Sigmoid colon (tissue), 7 donors: ENCODE data around the gene PANK2. TPM values are rescaled to one million over a fixed set of nuclear protein-coding genes. Genes with fewer than 3 reads are reported as not detected.

Experiments used
- DNase-seq: peaks from one replicate; pipeline ENCODE4 v3.0.0-alpha.2; 2019
- H3K27ac ChIP-seq, 4 donors: fragments of 200-600 bp; sonication (generic); one replicate each; pipeline ENCODE4 v1.5.1; 2016 to 2019; ENCODE audit warnings: mild to moderate bottlenecking in 1 of 4
- H3K27me3 ChIP-seq, 3 donors: fragments of 200-600 bp; sonication (generic); one replicate each; pipeline ENCODE4 v1.5.1; 2019; ENCODE audit warnings: mild to moderate bottlenecking in 1 of 3
- H3K36me3 ChIP-seq, 4 donors: fragments of 200-600 bp; sonication (generic); one replicate each; pipeline ENCODE4 v1.5.1; 2016 to 2019
- H3K4me1 ChIP-seq, 4 donors: fragments of 200-600 bp; sonication (generic); one replicate each; pipeline ENCODE4 v1.5.1; 2017 to 2019
- H3K4me3 ChIP-seq, 4 donors: fragments of 200-600 bp; sonication (generic); one replicate each; pipeline ENCODE4 v1.5.1; 2017 to 2019; ENCODE audit warnings: mild to moderate bottlenecking in 2 of 4, moderate library complexity in 1 of 4
- H3K9me3 ChIP-seq, 4 donors: fragments of 200-600 bp in 3 of 4; sonication (generic) in 3 of 4; one replicate each; pipeline versions ENCODE4 v1.5.1 to v1.6.1; 2013 to 2019
- EP300 ChIP-seq, 4 donors: sonication (generic); formaldehyde crosslinking; IDR thresholded peaks; one replicate each; pipeline ENCODE4 v1.6.1; 2017; ENCODE audit warnings: antibody characterized with exemption in 4 of 4
- POLR2A ChIP-seq, 2 donors: fragments of 450-650 bp; IDR thresholded peaks; one replicate each; pipeline ENCODE4 v1.6.1; 2016; ENCODE audit warnings: antibody characterized with exemption in 2 of 2, mild to moderate bottlenecking in 2 of 2, moderate library complexity in 2 of 2
- POLR2AphosphoS5 ChIP-seq, 4 donors: sonication (generic); formaldehyde crosslinking; IDR thresholded peaks; one replicate each; pipeline ENCODE4 v1.6.1; 2017; ENCODE audit warnings: antibody characterized with exemption in 4 of 4
- WGBS, 2 donors: extraction: QIAGEN DNeasy Blood & Tissue Kit; methylation state at CpG; one replicate each; pipeline ENCODE4 v1.1.7; 2013; 5-methylcytosine and 5-hydroxymethylcytosine counted together
- intact Hi-C: fragments of 100-400 bp; cut with DNase I; formaldehyde crosslinking; loops from one replicate; pipeline ENCODE4 v1.15.1; 2023
- polyA plus RNA-seq, 3 donors: library from polyadenylated mRNA; stranded (reverse); fragments of 200-250 nt; gene quantifications; one replicate each; pipeline ENCODE4 v1.2.3, GENCODE V29; 2013
- total RNA-seq, 4 donors: library from RNA; depleted of rRNA; stranded (reverse); fragments of >200 nt; gene quantifications; one replicate each; pipeline ENCODE4 v1.1.0, GENCODE V29; 2016
- TF ChIP-seq, protein P1 (sequence below), 4 experiments: fragments of 450-650 bp in 3 of 4; fragments of 200-600 bp in 1 of 4; IDR thresholded peaks; one replicate each; pipeline ENCODE4 v1.5.1; 2016 to 2019; ENCODE audit warnings: antibody characterized with exemption in 4 of 4, mild to moderate bottlenecking in 3 of 4, moderate library complexity in 2 of 4
- donor health status: healthy with polysubstance abuse.
- donor health status: Bipolar disorder and iron deficiency.
- donor health status: healthy.

Gene PANK2
- total and polyA plus RNA-seq, 7 donors: 16.2 to 43.2 (median 35.1) TPM

DNA sequence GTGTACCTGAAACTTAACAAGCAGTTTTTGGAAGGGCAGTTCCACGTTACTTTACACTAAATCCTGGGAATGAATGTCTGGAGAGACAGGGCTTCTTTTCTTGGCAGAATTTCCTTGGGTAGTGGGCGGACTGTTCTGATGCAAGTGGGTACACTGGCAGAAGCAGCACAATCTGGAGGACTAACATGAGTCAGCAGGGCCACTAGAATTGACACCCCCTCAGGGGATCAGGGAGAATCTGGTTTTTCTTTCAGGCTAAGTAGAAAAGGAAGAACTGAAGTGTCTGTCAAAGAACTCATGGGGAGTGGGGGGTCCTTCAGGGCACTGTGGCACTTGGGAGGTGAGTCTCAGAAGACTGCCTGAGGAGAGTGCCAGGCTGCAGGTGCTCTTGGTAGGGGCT, 34.6 kb downstream of the PANK2 start:
- Histone ChIP-seq H3K9me3 (no peaks in the 10 kb centered on the region), H3K4me1 (peaks cover 0 to 13% (median 7%) of the 10 kb centered on the region in 4 donors), H3K4me3 (no peak overlapping the region), H3K36me3 (peaks cover 0 to 54% (median 26%) of the 10 kb centered on the region in 4 donors), H3K27me3 (no peaks in the 10 kb centered on the region), H3K27ac (no peak overlapping the region)
- 91% methylated on average over 2 of the region's 2 CpGs for WGBS, 2 donors
- DNase-seq: no peak
- intact Hi-C loops: loop anchor here (5.0 kb wide), 1 partner anchor 57 kb away; no protein-coding TSS in a partner anchor
- TF ChIP-seq POLR2A (IDR thresholded peaks at IDR 0.05): no peak

- 69 to 73% methylated on average over 13 of the region's 13 CpGs for WGBS, 2 donors
These were observed 35.3 kb downstream of the PANK2 start for GRCh38 chr20:3924304-3925112.

DNA sequence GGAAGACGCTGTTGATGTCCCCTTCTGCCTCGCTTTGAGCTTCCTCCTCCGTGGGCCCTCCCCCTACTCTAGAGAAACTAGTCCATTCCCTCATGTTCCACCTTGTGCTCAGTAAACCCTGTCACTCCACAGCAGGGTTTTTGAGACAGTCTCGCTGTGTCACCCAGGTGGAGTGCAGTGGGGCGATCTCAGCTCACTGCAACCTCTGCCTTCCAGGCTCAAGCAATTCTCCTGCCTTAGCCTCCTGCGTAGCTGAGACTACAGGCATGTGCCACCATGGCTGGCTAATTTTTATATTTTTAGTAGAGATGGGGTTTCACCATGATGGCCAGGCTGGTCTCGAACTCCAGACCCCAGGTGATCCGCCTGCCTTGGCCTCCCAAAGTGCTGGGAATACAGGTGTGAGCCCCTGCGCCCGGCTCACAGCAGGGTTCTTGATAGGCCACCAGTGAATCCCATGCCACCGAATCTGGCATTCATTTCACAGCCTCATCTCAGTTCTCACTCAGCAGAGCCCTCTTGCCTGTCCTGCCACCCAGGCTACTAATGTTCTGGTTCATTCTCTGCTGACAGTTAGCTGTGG, 36.0 kb downstream of the PANK2 start:
- TF ChIP-seq, protein P1, sequence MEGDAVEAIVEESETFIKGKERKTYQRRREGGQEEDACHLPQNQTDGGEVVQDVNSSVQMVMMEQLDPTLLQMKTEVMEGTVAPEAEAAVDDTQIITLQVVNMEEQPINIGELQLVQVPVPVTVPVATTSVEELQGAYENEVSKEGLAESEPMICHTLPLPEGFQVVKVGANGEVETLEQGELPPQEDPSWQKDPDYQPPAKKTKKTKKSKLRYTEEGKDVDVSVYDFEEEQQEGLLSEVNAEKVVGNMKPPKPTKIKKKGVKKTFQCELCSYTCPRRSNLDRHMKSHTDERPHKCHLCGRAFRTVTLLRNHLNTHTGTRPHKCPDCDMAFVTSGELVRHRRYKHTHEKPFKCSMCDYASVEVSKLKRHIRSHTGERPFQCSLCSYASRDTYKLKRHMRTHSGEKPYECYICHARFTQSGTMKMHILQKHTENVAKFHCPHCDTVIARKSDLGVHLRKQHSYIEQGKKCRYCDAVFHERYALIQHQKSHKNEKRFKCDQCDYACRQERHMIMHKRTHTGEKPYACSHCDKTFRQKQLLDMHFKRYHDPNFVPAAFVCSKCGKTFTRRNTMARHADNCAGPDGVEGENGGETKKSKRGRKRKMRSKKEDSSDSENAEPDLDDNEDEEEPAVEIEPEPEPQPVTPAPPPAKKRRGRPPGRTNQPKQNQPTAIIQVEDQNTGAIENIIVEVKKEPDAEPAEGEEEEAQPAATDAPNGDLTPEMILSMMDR (IDR thresholded peaks at IDR 0.05): no peak
- no peak for TF ChIP-seq POLR2A (IDR thresholded peaks at IDR 0.05)
- no peak for TF ChIP-seq EP300 (IDR thresholded peaks at IDR 0.05)
- TF ChIP-seq POLR2AphosphoS5 (IDR thresholded peaks at IDR 0.05): no peak
- 95% methylated on average over 11 of the region's 11 CpGs for WGBS, 2 donors
- no peaks in the 10 kb centered on the region for H3K9me3 ChIP-seq
- peaks cover 0 to 13% (median 7%) of the 10 kb centered on the region in 4 donors for H3K4me1 ChIP-seq
- H3K36me3 ChIP-seq: peaks cover 0 to 46% (median 25%) of the 10 kb centered on the region in 4 donors
- H3K27ac ChIP-seq: no peak overlapping the region
- DNase-seq: no peak
- intact Hi-C loops: no loop called here
- no peak overlapping the region for H3K4me3 ChIP-seq
- H3K27me3 ChIP-seq: no peaks in the 10 kb centered on the region

More at GRCh38 chr20:3924304-3925112, 35.3 kb downstream of the PANK2 start:
- Histone ChIP-seq H3K36me3 (peaks cover 0 to 50% (median 25%) of the 10 kb centered on the region in 4 donors), H3K4me3 (no peak overlapping the region), H3K9me3 (no peaks in the 10 kb centered on the region), H3K4me1 (peaks cover 0 to 13% (median 7%) of the 10 kb centered on the region in 4 donors), H3K27ac (no peak overlapping the region), H3K27me3 (no peaks in the 10 kb centered on the region)
- TF ChIP-seq, protein P1 (IDR thresholded peaks at IDR 0.05): no peak
- TF ChIP-seq POLR2AphosphoS5 (IDR thresholded peaks at IDR 0.05) (no peak), EP300 (IDR thresholded peaks at IDR 0.05) (no peak), POLR2A (IDR thresholded peaks at IDR 0.05) (no peak)
- intact Hi-C loops: loop anchor here (5.0 kb wide), 1 partner anchor 57 kb away; no protein-coding TSS in a partner anchor
- no peak for DNase-seq

GRCh38 chr20:3925899-3926638, 36.9 kb downstream of the PANK2 start:
- TF ChIP-seq, protein P1 (IDR thresholded peaks at IDR 0.05): no peak
- TF ChIP-seq POLR2A (IDR thresholded peaks at IDR 0.05): no peak
- TF ChIP-seq EP300 (IDR thresholded peaks at IDR 0.05): no peak
- TF ChIP-seq POLR2AphosphoS5 (IDR thresholded peaks at IDR 0.05): no peak
- intact Hi-C loops: no loop called here
- Histone ChIP-seq H3K36me3 (peaks cover 0 to 37% (median 25%) of the 10 kb centered on the region in 4 donors), H3K27ac (no peak overlapping the region), H3K4me1 (peaks cover 0 to 13% (median 7%) of the 10 kb centered on the region in 4 donors), H3K27me3 (no peaks in the 10 kb centered on the region), H3K4me3 (no peak overlapping the region), H3K9me3 (no peaks in the 10 kb centered on the region)
- WGBS, 2 donors: 79 to 81% methylated on average over 9 of the region's 9 CpGs
- no peak for DNase-seq
